ENCODE measurements around the gene RFWD3.
"Not testable (repeated sequence)": the region's sequence is repeated elsewhere in the genome, so short reads cannot be mapped to it uniquely, and the experiment has no call there.

The RFWD3 gene

DNA sequence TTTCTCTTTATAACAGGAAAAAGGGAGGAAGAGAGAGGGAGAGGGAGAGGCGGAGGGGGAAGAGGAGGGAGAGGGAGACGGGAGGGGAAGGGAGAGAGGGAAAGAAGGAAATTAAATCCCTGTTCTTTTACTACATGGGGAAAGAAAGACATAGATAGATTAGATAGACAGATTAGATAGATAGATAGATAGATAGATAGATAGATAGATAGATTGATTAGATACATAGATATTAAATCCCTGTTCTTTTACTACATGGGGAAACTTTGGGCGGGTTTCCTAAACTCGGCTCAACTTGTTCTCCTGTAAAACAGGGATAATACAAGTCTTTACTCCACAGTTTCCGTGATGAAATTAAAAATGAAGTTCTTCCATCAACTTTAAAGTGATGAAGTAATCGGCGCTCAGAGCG is 661 bp downstream of the RFWD3 start:
- DNase-seq, result no peak

DNA sequence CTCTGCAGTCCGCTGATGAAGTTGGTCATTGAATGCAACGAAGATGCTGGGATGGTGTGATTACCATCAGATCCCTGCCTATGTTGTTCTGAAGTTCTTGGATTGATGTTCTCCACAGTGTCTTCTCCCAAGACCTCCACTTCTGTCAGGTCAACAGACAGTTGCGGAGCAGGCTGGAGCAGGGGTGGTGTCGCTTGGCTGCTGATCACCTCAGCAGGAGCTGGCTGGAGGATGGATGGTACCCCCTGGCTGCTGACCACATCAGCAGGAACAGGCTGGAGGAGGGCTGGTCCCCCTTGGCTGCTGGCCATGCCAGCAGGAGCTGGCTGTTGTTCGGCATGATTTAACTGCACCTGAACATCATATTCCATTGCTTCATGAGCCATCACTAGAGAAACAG is 5.6 kb downstream of the RFWD3 start:
- DNase-seq, result no peak

DNA sequence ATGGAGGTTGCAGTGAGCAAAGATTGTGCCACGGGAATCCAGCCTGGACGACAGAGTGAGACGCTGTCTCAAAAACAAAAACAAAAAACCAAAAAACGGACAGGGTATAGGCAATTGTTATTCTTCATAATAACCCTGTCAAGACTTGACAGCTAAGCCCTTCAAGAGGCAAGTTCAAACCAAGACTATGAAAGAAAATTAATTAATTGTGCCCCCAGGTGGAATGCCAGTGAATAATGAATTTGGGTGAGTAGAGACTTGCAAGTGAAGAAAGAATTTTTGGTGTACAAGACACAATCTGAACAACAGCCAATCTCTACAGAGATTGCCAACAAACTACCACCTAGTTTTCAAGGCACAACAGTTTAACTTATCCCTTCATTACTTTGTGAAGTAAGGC is 6.3 kb downstream of the RFWD3 start:
- DNase-seq, result no peak

- no peak for DNase-seq
Measured at GRCh38 chr16:74659041-74659440, 7.6 kb downstream of the RFWD3 start.

- no peak for DNase-seq
Measured at GRCh38 chr16:74657870-74658642, 8.6 kb downstream of the RFWD3 start.

- DNase-seq, result no peak
Measured at GRCh38 chr16:74654536-74655050, 12.1 kb downstream of the RFWD3 start.

DNA sequence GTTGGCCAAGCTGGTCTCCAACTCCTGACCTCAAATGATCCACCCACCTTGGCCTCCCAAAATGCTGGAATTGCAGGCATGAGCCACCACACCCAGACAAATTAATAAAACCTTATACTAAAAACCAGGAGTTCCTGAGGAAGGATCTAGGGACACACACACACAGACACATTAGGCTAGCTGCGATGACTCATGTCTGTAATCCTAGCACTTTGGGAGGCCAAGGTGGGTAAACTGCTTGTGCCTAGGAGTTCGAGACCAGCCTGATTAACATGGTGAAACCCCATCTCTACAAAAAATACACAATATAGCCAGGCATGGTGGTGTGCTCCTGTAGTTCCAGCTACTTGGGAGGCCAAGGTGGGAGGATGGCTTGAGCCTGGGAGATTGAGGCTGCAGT is 13.8 kb downstream of the RFWD3 start:
- DNase-seq, result not testable (repeated sequence)

- no peak for DNase-seq
Measured at GRCh38 chr16:74652249-74652648, 14.4 kb downstream of the RFWD3 start.

- DNase-seq, result no peak
Measured at GRCh38 chr16:74651841-74652240, 14.8 kb downstream of the RFWD3 start.

DNA sequence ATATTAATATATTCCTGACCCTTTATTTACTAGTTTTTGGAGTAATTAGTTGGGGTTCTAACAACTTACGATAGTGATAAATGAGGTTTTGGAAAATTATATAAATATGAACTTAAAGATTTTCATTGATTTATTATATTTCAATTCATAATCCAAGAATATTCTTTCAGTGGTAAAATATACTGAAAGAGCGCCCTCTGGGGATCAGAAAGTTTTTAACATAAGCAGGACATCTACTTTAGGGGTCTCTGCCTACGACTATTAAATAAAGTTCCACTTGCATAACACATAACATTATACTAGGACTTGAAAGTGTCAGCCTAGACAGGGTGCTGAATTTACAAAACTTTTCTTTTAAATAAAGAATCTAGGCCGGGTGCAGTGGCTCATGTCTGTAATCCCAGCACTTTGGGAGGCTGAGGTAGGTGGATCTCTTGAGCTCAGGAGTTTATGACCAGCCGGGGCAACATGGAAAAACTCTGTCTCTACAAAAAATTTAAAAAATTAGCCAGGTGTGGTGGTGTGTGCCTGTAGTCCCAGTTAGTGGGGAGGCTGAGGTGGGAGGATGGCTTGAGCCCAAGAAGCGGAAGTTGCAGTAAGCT is 15.6 kb downstream of the RFWD3 start:
- DNase-seq, result no peak

DNA sequence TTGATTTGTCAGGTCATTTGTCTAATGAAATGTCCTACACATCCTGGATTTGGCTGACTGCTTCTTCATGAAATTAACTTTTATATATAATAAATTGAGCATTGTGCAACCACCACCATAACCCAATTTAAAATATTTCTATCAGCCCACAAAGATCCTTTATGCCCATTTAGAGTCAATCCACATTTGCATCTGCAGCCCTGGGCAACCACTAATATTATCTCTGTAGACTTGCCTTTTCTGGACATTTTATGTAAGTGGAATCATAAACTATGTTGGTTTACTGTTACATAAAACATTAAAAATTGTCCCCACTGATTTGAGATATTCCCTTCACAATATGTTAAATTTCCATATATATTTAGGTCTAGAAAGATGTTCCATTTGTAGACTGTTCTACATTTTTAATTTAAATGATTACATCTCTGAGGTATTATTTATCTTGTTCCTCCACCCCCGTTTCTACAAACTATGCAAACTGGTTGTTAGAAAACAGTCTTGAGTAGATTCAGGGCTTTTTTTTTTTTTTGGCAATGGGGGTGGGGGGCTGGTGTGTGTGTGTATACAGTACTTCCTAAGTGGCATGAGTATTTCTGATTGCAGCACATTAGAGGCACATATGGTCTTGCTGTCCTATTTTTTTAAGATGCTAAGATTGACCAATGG is 16.7 kb downstream of the RFWD3 start:
- DNase-seq, result no peak

GRCh38 chr16:74641969-74642368 is 24.7 kb downstream of the RFWD3 start:
- DNase-seq, result no peak

DNA sequence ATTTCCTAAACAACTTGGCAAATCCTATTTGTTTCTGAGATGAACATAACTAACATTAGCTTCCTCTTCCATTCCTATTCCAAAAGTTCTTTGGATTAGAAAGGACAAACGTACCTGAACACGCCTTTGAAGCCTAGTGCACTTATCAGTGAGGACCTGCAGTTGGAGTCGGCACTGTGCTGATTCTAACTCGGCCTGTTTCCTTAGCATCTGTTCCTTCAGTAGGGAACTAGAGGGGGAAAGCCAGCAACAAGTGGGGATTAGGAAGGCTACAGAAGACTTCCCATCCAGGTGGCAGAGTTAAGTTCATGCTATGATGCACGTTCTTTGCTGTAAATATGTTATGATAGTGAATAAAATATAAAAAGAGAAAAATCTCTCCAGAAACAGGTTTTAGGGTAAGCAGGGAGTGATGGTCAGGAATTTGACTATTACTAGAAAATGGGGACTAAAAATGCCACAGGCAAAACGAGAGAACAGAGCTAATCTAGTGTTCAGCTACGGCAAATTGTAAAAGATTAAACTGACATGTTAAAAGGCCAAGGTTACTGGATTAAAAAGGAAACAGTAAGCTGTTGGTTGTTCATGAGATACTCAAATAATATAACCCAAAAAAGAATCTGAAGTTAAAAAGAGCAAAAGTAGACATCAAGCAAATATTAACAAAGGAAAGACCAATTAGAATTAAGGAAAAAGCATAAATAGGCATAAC is 28.8 kb downstream of the RFWD3 start:
- DNase-seq, result no peak

DNA sequence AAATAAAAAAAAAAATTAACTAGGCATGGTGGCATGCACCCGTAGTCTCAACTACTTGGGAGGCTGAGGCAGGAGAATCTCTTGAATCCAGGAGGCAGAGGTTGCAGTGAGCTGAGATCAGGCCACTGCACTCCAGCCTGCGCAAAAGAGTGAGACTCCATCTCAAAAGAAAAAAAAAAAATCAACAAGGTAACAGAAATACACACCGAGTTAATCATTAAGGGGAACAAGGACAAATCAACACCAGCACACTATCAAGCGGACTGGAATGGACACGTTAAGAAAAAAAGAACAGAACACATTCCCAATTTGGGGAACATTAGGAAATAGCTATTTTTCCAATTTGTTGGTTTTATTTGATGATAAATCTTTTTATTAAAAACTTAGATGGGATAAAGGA is 31.4 kb downstream of the RFWD3 start:
- DNase-seq, result no peak

GRCh38 chr16:74633686-74634085 is 33.0 kb downstream of the RFWD3 start:
- DNase-seq, result no peak

- DNase-seq, result no peak
Measured at GRCh38 chr16:74627506-74628220, 39.0 kb downstream of the RFWD3 start.

DNA sequence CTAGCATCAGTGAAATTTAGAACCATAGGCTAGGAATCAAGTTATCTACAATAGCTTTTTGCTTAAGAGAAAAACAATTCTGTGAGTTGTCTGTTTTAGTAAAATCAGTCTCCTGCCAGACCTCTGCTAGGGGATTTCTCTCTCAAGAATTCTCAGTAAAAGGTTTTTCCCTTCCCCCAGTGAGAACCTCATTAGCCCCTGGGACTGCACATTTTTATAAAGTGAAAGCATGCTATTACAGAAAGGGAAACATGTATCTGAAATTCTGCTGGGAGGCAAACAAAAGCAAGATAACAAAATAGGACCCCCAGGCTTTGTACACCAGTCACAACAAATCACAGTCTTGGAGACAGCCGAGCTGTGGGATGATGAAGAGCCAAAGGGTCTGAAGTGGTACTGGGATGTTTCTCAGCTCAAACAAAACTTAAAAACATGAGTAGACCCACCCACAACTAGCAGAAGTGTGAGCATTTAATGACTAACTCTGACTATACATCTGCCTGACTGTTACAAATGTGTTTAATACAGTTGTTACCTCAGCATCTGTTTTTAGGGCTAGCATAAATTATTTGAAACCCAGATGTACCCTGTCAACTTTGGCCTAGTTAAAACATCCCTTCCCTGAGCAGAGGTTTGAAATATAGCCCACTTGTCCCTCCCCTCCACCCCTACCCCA is 39.8 kb downstream of the RFWD3 start:
- DNase-seq, result no peak

GRCh38 chr16:74625500-74626350 is 41.0 kb downstream of the RFWD3 start:
- no peak for DNase-seq

DNA sequence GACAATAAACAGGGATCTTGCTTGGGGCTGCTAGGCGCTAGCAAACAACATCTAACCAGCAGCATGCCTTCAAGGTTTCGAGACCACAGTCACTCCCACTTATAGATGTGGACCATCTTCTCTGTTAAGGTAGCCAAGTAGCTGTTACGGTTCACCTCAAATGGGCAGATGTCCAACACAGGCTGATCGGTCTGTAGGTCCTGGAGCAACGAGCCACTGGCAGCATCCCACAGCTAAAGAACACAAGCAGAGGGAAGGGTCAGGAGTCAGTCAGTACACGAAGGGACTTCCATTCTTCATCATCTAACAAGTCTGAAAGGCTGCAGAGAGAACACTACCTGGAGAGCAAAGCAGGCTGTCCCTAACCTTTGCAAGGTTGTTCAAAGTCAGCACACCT is 42.8 kb downstream of the RFWD3 start:
- DNase-seq, result no peak

GRCh38 chr16:74623214-74623838 is 43.4 kb downstream of the RFWD3 start:
- DNase-seq, result peak; percentile 39

GRCh38 chr16:74622005-74622404 is 44.7 kb downstream of the RFWD3 start:
- DNase-seq, result no peak
